OCI-LY1 (cell line): ENCODE measurements around the gene RAB40A.

Experiments
- H2AFZ ChIP-seq: fragments of 200-600 bp; sonication (generic), shearing (Covaris generic); 2 replicates; pipeline ENCODE4 v1.6.0; 2014; ENCODE audit warnings: antibody characterized with exemption, mild to moderate bottlenecking, low read length
- H3F3A ChIP-seq: fragments of 200-600 bp; sonication (generic), shearing (Covaris generic); 2 replicates; pipeline ENCODE4 v1.6.0; 2014; ENCODE audit warnings: mild to moderate bottlenecking, antibody characterized with exemption, low read length, moderate library complexity; ENCODE audit not compliant: insufficient read depth
- H3K27ac ChIP-seq: fragments of 200-600 bp; sonication (generic); 2 replicates; pipeline ENCODE4 v1.5.1; 2014; ENCODE audit warnings: low read length, mixed run types, mild to moderate bottlenecking, low read depth; ENCODE audit not compliant: poor library complexity, severe bottlenecking
- H3K27me3 ChIP-seq: fragments of 200-600 bp; sonication (generic); 2 replicates; pipeline ENCODE4 v1.6.0; 2014; ENCODE audit warnings: antibody characterized with exemption, mild to moderate bottlenecking, low read length, moderate library complexity; ENCODE audit not compliant: insufficient read depth
- H3K36me3 ChIP-seq: fragments of 200-600 bp; sonication (generic); 2 replicates; pipeline ENCODE4 v1.6.1; 2014; ENCODE audit warnings: mild to moderate bottlenecking, antibody characterized with exemption, low read length, moderate library complexity, mixed read lengths; ENCODE audit not compliant: insufficient read depth
- H3K4me1 ChIP-seq: fragments of 200-600 bp; sonication (generic); 2 replicates; pipeline ENCODE4 v1.5.1; 2014; ENCODE audit warnings: mild to moderate bottlenecking, low read length, moderate library complexity; ENCODE audit not compliant: insufficient read depth, severe bottlenecking
- H3K4me2 ChIP-seq: fragments of 200-600 bp; sonication (generic), shearing (Covaris generic); 2 replicates; pipeline ENCODE4 v1.6.1; 2014; ENCODE audit warnings: low read length
- H3K4me3 ChIP-seq: fragments of 200-600 bp; sonication (generic); 2 replicates; pipeline ENCODE4 v1.5.1; 2014; ENCODE audit warnings: low read length, low read depth, mild to moderate bottlenecking, mixed read lengths; ENCODE audit not compliant: poor library complexity, severe bottlenecking
- H3K79me2 ChIP-seq: fragments of 200-600 bp; shearing (Covaris generic); 2 replicates; pipeline ENCODE4 v1.6.1; 2016; ENCODE audit warnings: mixed run types, low read length, mixed read lengths; ENCODE audit not compliant: insufficient read depth
- H3K9ac ChIP-seq: fragments of 200-600 bp; sonication (generic), shearing (Covaris generic); 2 replicates; pipeline ENCODE4 v1.6.1; 2014; ENCODE audit warnings: mild to moderate bottlenecking, low read length, mixed read lengths
- H3K9me2 ChIP-seq: fragments of 200-600 bp; sonication (generic), shearing (Covaris generic); 2 replicates; pipeline ENCODE4 v1.6.1; 2014; ENCODE audit warnings: low read depth, mild to moderate bottlenecking, low read length, mixed read lengths
- H3K9me3 ChIP-seq: fragments of 200-600 bp; shearing (Covaris generic); 2 replicates; pipeline ENCODE4 v1.6.1; 2014; ENCODE audit warnings: low read length, mixed read lengths
- H4K20me1 ChIP-seq: fragments of 200-600 bp; sonication (generic), shearing (Covaris generic); 2 replicates; pipeline ENCODE4 v1.6.0; 2016; ENCODE audit warnings: mild to moderate bottlenecking, low read length; ENCODE audit not compliant: insufficient read depth
- EZH2 ChIP-seq: fragments of 200-600 bp; sonication (generic), shearing (Covaris generic); IDR thresholded peaks from 2 replicates; pipeline ENCODE4 v1.8.0; 2017; ENCODE audit warnings: borderline replicate concordance, mixed run types, mild to moderate bottlenecking, antibody characterized with exemption, low read length, moderate library complexity, mixed read lengths
- TF ChIP-seq, protein P1 (sequence below): fragments of 200-600 bp; sonication (generic), shearing (Covaris generic); IDR thresholded peaks from 2 replicates; pipeline ENCODE4 v1.5.1; 2017; ENCODE audit warnings: mild to moderate bottlenecking, antibody characterized with exemption, low read length, moderate library complexity, mixed read lengths

RAB40A gene

DNA sequence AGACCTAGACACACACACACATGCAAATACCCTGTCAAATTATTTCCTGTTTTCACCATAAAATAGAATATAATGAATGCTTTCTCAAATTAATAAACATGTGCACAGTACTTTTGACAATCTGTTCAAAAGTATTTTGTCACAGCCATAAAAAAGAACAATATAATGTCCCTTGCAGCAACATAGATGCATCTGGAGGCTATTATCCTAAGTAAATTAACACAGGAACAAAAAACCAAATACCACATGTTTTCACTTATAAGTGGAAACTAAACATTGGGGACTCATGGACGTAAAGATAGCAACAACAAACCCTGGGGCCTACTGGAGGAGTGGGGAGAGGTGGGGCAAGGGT, 15.5 kb downstream of the RAB40A start:
- Histone ChIP-seq H3K9me3 (no peaks in the 10 kb centered on the region), H3K9ac (no peak overlapping the region), H3K4me2 (no peak overlapping the region), H3K4me1 (no peaks in the 10 kb centered on the region), H3F3A (no peaks in the 10 kb centered on the region), H3K79me2 (no peaks in the 10 kb centered on the region), H3K36me3 (no peaks in the 10 kb centered on the region), H3K9me2 (no peaks in the 10 kb centered on the region), H3K27ac (no peak overlapping the region), H4K20me1 (no peaks in the 10 kb centered on the region), H2AFZ (no peak overlapping the region), H3K4me3 (no peak overlapping the region), H3K27me3 (no peaks in the 10 kb centered on the region)
- no peak for TF ChIP-seq EZH2
- TF ChIP-seq, protein P1, sequence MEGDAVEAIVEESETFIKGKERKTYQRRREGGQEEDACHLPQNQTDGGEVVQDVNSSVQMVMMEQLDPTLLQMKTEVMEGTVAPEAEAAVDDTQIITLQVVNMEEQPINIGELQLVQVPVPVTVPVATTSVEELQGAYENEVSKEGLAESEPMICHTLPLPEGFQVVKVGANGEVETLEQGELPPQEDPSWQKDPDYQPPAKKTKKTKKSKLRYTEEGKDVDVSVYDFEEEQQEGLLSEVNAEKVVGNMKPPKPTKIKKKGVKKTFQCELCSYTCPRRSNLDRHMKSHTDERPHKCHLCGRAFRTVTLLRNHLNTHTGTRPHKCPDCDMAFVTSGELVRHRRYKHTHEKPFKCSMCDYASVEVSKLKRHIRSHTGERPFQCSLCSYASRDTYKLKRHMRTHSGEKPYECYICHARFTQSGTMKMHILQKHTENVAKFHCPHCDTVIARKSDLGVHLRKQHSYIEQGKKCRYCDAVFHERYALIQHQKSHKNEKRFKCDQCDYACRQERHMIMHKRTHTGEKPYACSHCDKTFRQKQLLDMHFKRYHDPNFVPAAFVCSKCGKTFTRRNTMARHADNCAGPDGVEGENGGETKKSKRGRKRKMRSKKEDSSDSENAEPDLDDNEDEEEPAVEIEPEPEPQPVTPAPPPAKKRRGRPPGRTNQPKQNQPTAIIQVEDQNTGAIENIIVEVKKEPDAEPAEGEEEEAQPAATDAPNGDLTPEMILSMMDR, result no peak

DNA sequence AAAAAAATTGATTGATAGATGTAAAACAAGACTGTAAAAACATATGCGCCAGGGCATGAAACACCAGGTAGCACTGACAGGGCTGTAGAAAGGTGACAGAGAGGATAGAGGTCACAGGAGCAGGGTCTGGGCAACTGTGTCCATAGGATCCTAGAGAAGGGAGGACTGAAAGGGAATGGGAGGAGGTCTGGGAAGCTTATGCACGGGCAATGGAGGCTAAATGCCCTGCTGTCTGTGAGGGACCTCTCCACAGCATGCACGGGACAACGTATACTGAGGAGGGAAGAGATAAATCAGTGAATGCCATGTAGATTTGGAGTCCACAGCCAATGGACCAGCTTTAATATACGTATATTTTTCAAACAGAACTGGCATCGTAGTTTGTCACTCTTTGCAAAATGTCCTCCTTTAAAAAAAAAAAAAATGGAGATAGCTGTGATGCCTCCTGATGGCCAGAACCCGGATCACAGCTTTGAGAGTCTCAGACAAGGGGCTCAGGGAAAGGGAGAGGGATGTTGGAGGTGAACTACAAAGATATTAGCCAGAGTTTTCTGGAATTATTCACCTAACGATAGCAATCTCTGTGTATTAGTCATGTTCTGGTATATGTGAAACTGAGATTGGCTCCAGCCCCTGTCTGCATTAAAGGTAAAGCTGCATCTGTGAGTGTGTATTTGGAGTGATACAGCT, 16.0 kb downstream of the RAB40A start:
- Histone ChIP-seq H3K36me3 (no peaks in the 10 kb centered on the region), H3K9me2 (no peaks in the 10 kb centered on the region), H3F3A (no peaks in the 10 kb centered on the region), H4K20me1 (no peaks in the 10 kb centered on the region), H2AFZ (no peak overlapping the region), H3K27ac (no peak overlapping the region), H3K27me3 (no peaks in the 10 kb centered on the region), H3K4me2 (no peak overlapping the region), H3K9me3 (no peaks in the 10 kb centered on the region), H3K4me1 (no peaks in the 10 kb centered on the region), H3K79me2 (no peaks in the 10 kb centered on the region), H3K9ac (no peak overlapping the region), H3K4me3 (no peak overlapping the region)
- TF ChIP-seq, protein P1, result no peak
- no peak for TF ChIP-seq EZH2

DNA sequence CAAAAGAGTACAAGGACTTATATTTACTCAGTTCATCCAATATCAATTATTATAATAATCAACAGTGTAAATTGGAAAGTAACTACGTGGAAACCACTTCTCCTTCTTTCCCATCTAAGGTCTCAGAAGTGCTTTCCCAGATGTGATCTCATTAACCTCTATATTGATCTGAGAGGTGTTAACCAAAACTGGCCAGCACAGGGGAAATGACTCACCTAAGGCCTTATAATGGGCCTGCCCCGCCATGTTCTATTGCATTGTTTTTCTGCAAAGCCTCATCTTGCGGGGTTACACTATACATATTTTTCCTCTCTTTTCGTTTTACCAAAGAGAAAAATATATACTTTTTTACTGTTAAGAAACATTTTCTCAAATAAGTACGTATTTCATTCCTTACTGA, 20.5 kb downstream of the RAB40A start:
- Histone ChIP-seq H2AFZ (no peak overlapping the region), H3K27me3 (no peaks in the 10 kb centered on the region), H3K79me2 (no peaks in the 10 kb centered on the region), H3K4me3 (no peak overlapping the region), H3K4me2 (no peak overlapping the region), H4K20me1 (no peaks in the 10 kb centered on the region), H3K9me2 (no peaks in the 10 kb centered on the region), H3K9me3 (no peaks in the 10 kb centered on the region), H3K36me3 (no peaks in the 10 kb centered on the region), H3F3A (no peaks in the 10 kb centered on the region), H3K27ac (no peak overlapping the region), H3K4me1 (no peaks in the 10 kb centered on the region), H3K9ac (no peak overlapping the region)
- TF ChIP-seq EZH2, result no peak
- TF ChIP-seq, protein P1, result no peak
